Measurements from ENCODE around the gene KCNAB1.

- TF ChIP-seq POLR2A (IDR thresholded peaks at IDR 0.05; ENCODE audit: low read depth, low read length) (no peak), CREB1 (IDR thresholded peaks at IDR 0.05; ENCODE audit: low read depth) (no peak), TARDBP (IDR thresholded peaks at IDR 0.05; ENCODE audit: borderline replicate concordance) (no peak), ATF2 (IDR thresholded peaks at IDR 0.05; ENCODE audit: low read length) (no peak)
- TF ChIP-seq, protein P1, sequence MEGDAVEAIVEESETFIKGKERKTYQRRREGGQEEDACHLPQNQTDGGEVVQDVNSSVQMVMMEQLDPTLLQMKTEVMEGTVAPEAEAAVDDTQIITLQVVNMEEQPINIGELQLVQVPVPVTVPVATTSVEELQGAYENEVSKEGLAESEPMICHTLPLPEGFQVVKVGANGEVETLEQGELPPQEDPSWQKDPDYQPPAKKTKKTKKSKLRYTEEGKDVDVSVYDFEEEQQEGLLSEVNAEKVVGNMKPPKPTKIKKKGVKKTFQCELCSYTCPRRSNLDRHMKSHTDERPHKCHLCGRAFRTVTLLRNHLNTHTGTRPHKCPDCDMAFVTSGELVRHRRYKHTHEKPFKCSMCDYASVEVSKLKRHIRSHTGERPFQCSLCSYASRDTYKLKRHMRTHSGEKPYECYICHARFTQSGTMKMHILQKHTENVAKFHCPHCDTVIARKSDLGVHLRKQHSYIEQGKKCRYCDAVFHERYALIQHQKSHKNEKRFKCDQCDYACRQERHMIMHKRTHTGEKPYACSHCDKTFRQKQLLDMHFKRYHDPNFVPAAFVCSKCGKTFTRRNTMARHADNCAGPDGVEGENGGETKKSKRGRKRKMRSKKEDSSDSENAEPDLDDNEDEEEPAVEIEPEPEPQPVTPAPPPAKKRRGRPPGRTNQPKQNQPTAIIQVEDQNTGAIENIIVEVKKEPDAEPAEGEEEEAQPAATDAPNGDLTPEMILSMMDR (IDR thresholded peaks at IDR 0.05 in 2 of 3, conservative IDR thresholded peaks at IDR 0.05 in 1 of 3; ENCODE audit: control insufficient read depth in 2 of 3, extremely low read depth in 1 of 3, insufficient read depth in 1 of 3, low read depth in 3 of 3, low read length in 3 of 3), result no peak
Measured at GRCh38 chr3:156389449-156389950, 269.1 kb downstream of the KCNAB1 start.
